PC-9 (cell line): ENCODE data around the gene INTS1. TPM values are rescaled to one million over a fixed set of nuclear protein-coding genes. Genes with fewer than 3 reads are reported as not detected.

ENCODE experiments used
- BruUV-seq: library from RNA; stranded (reverse); fragments of 400-500 nt; replicated peaks from 2 replicates; lab custom pipeline; 2021; lab: Mats Ljungman, UMichigan
- CTCF ChIA-PET: fragments of 300-600 bp; sonication (Branson Sonifier 250); formaldehyde crosslinking; loops from one replicate; lab custom pipeline; 2022; ENCODE audit warnings: antibody characterized with exemption; lab: Charles Lee
- POLR2A ChIA-PET: fragments of 300-600 bp; sonication (Branson Sonifier 250); formaldehyde crosslinking; loops from one replicate; lab custom pipeline; 2022; ENCODE audit warnings: antibody characterized with exemption; ENCODE audit not compliant: unreplicated experiment; lab: Charles Lee
- DNase-seq, 2 experiments: peaks; one replicate each; pipeline versions ENCODE4 v3.0.0 to v3.0.0-alpha.2; 2015 to 2022; ENCODE audit warnings: mixed read lengths in 1 of 2
- H2AFZ ChIP-seq: fragments of 200-600 bp; sonication (generic); 2 replicates; pipeline ENCODE4 v1.8.1; 2017; ENCODE audit warnings: antibody characterized with exemption
- H3F3A ChIP-seq: fragments of 200-600 bp; sonication (generic); 2 replicates; pipeline ENCODE4 v1.8.1; 2017; ENCODE audit warnings: antibody characterized with exemption, mild to moderate bottlenecking, low read depth; ENCODE audit not compliant: insufficient read depth
- H3K27ac ChIP-seq: fragments of 200-600 bp; sonication (generic); 2 replicates; pipeline ENCODE4 v1.6.1; 2016; ENCODE audit warnings: mixed run types
- H3K27me3 ChIP-seq: fragments of 200-600 bp; sonication (generic); 2 replicates; pipeline ENCODE4 v1.6.1; 2016; ENCODE audit warnings: low read depth, mixed run types; ENCODE audit not compliant: insufficient read depth
- H3K36me3 ChIP-seq: fragments of 200-600 bp; sonication (generic); 2 replicates; pipeline ENCODE4 v1.6.1; 2016; ENCODE audit warnings: low read depth, mixed run types
- H3K4me1 ChIP-seq: fragments of 200-600 bp; sonication (generic); replicated peaks from 2 replicates; pipeline ENCODE4 v1.6.1; 2016; ENCODE audit warnings: mixed run types; ENCODE audit not compliant: insufficient read depth
- H3K4me2 ChIP-seq: fragments of 200-600 bp; sonication (generic); 2 replicates; pipeline ENCODE4 v1.6.1; 2017; ENCODE audit warnings: mixed run types
- H3K4me3 ChIP-seq: fragments of 200-600 bp; sonication (generic); 2 replicates; pipeline ENCODE4 v1.6.1; 2016; ENCODE audit warnings: mixed run types
- H3K79me2 ChIP-seq: fragments of 200-600 bp; sonication (generic); 2 replicates; pipeline ENCODE4 v1.6.1; 2017; ENCODE audit warnings: low read depth, mixed run types
- H3K9me2 ChIP-seq: fragments of 200-600 bp; sonication (generic); 2 replicates; pipeline ENCODE4 v1.8.1; 2017; ENCODE audit warnings: mild to moderate bottlenecking; ENCODE audit not compliant: insufficient read depth
- H3K9me3 ChIP-seq: fragments of 200-600 bp; sonication (generic); 2 replicates; pipeline ENCODE4 v1.8.1; 2016; ENCODE audit warnings: low read depth; ENCODE audit not compliant: insufficient read depth
- H4K20me1 ChIP-seq: fragments of 200-600 bp; sonication (generic); 2 replicates; pipeline ENCODE4 v1.8.1; 2017; ENCODE audit not compliant: insufficient read depth
- EZH2 ChIP-seq: fragments of 200-600 bp; sonication (generic); IDR thresholded peaks from 2 replicates; pipeline ENCODE4 v1.8.0; 2017; ENCODE audit warnings: antibody characterized with exemption, low read depth
- intact Hi-C: fragments of 100-400 bp; cut with micrococcal nuclease; formaldehyde crosslinking; loops from one replicate; pipeline ENCODE4 v1.10.0; 2022; ENCODE audit not compliant: unreplicated experiment
- total RNA-seq: library from RNA; stranded (reverse); gene quantifications from 2 replicates; pipeline ENCODE4 v1.2.3, GENCODE V29; 2021
- TF ChIP-seq, protein P1 (sequence below): fragments of 200-600 bp; sonication (generic); conservative IDR thresholded peaks from 2 replicates; pipeline ENCODE4 v1.6.1; 2017; ENCODE audit warnings: mixed run types, antibody characterized with exemption, mild to moderate bottlenecking, moderate library complexity

Gene INTS1
- total RNA-seq, 1 experiment from 2014 or later: 124 TPM

DNA sequence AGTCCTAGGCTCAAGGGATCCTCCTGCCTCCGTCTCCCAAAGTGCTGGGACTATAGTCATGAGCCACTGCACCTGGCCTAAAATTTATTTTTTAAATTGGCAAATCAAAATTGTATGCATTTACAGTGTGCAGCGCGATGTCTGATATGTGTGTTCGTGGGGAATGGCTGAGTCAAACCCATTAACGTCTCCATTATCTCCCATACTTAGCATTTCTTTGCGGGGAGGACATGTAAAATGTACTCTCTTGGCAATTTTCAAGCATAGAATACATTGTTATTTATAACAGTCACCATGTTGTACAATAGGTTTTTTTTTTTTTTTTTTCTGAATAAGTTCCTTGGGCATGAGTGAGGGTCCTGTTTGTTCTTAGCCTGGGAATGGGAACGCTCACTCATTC lies 48.0 kb upstream of the INTS1 start:
- H3K79me2 ChIP-seq: peaks cover 16% of the 10 kb centered on the region
- peaks cover 24% of the 10 kb centered on the region for H3K4me1 ChIP-seq
- TF ChIP-seq, protein P1, sequence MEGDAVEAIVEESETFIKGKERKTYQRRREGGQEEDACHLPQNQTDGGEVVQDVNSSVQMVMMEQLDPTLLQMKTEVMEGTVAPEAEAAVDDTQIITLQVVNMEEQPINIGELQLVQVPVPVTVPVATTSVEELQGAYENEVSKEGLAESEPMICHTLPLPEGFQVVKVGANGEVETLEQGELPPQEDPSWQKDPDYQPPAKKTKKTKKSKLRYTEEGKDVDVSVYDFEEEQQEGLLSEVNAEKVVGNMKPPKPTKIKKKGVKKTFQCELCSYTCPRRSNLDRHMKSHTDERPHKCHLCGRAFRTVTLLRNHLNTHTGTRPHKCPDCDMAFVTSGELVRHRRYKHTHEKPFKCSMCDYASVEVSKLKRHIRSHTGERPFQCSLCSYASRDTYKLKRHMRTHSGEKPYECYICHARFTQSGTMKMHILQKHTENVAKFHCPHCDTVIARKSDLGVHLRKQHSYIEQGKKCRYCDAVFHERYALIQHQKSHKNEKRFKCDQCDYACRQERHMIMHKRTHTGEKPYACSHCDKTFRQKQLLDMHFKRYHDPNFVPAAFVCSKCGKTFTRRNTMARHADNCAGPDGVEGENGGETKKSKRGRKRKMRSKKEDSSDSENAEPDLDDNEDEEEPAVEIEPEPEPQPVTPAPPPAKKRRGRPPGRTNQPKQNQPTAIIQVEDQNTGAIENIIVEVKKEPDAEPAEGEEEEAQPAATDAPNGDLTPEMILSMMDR: no peak
- TF ChIP-seq EZH2: no peak
- no peak overlapping the region for H3K4me2 ChIP-seq
- DNase-seq: no peak
- ChIA-PET CTCF (no interaction called here), POLR2A (interaction anchor here (0.7 kb wide), 1 partner anchor 47 kb away, joined by 3 read pairs; no protein-coding TSS in a partner anchor)
- H3K4me3 ChIP-seq: no peak overlapping the region
- no peaks in the 10 kb centered on the region for H3K9me3 ChIP-seq
- H4K20me1 ChIP-seq: peaks cover 21% of the 10 kb centered on the region
- no peaks in the 10 kb centered on the region for H3K9me2 ChIP-seq
- no TSS peak for BruUV-seq
- intact Hi-C loops: no loop called here
- peaks cover 16% of the 10 kb centered on the region; the same call in 1 of the 2 replicates for H3F3A ChIP-seq
- no peak overlapping the region for H3K27ac ChIP-seq
- no peaks in the 10 kb centered on the region; the same call in 1 of the 2 replicates for H3K36me3 ChIP-seq
- no peak overlapping the region for H2AFZ ChIP-seq
- no peaks in the 10 kb centered on the region for H3K27me3 ChIP-seq

DNA sequence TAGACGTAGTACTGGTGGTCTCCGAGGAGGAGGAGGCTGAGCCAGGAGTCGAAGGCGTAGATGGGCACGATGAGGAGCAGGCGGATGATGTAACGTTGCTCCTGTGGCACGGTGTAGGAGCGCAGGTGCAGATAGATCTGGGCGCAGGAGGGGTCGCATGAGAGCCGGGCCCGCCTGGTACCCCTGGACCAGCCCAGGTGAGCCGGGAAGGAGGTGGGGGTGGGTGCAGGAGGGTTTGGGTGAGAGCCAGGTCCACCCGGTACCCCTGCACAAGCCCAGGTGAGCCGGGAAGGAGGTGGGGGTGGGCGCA lies 46.6 kb upstream of the INTS1 start:
- Histone ChIP-seq H3K9me2 (no peaks in the 10 kb centered on the region), H3K4me3 (no peak overlapping the region), H3K36me3 (no peaks in the 10 kb centered on the region; the same call in 1 of the 2 replicates), H3K27me3 (no peaks in the 10 kb centered on the region), H3K4me1 (peaks cover 14% of the 10 kb centered on the region), H3K79me2 (peaks cover 16% of the 10 kb centered on the region), H3K9me3 (no peaks in the 10 kb centered on the region), H3F3A (peaks cover 12% of the 10 kb centered on the region; the same call in 1 of the 2 replicates), H2AFZ (no peak overlapping the region), H4K20me1 (peaks cover 21% of the 10 kb centered on the region), H3K4me2 (no peak overlapping the region), H3K27ac (no peak overlapping the region)
- POLR2A ChIA-PET: interaction anchor here (0.8 kb wide), 1 partner anchor 16 kb away, joined by 4 read pairs; no protein-coding TSS in a partner anchor
- BruUV-seq: no TSS peak
- no peak for DNase-seq
- no peak for TF ChIP-seq EZH2
- TF ChIP-seq, protein P1: no peak
- CTCF ChIA-PET: no interaction called here
- intact Hi-C loops: no loop called here

DNA sequence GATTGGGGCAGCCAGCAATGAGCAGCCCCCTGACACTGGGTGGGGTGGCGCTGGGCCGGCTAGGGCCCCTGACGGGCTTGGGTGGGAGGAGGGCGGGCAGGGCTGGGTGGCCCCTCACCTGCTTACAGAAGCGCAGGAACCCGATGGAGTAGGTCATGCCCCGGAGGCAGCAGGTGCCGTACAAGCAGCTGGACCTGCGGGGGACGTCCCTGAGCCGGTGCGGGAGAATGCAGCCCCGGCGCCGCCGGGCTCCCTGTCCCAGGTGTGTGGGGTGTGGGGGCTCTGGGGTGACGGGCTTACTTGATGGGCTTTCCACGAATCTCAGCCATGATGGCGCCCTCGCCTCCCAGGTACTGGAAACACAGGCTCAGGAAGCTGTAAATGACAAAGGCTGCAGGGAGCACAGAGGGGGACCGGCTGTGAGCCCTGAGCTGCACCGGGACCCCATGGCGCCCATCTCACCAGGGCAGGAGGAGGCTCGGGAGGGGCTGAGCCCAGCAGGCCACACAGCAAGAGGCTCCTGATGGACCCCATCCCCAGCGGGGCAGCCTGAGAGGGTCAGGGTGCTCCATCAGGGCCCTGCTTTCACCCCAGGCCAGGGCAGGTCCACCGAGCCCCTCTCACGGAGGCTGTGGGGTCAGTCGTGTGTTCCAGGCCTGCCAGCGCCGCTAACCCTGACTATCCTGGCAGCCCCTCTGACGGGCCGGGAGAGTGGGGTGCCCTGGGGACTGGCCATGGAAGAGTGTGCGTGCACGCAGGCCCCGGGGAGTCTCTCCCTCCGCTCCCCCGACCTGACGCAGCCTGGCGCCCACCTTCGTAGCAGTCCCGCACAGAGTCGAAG lies 46.0 kb upstream of the INTS1 start:
- peaks cover 21% of the 10 kb centered on the region for H4K20me1 ChIP-seq
- H3K36me3 ChIP-seq: no peaks in the 10 kb centered on the region; the same call in 1 of the 2 replicates
- peaks cover 11% of the 10 kb centered on the region for H3K4me1 ChIP-seq
- no peaks in the 10 kb centered on the region for H3K9me2 ChIP-seq
- H3K27ac ChIP-seq: no peak overlapping the region
- H3K79me2 ChIP-seq: peaks cover 16% of the 10 kb centered on the region
- BruUV-seq: no TSS peak
- POLR2A ChIA-PET: interaction anchor here (0.8 kb wide), 1 partner anchor 15 kb away, joined by 4 read pairs; no protein-coding TSS in a partner anchor
- H2AFZ ChIP-seq: no peak overlapping the region
- H3K4me2 ChIP-seq: no peak overlapping the region
- intact Hi-C loops: no loop called here
- DNase-seq: no peak
- peaks cover 8% of the 10 kb centered on the region; the same call in 1 of the 2 replicates for H3F3A ChIP-seq
- no peak overlapping the region for H3K4me3 ChIP-seq
- CTCF ChIA-PET: no interaction called here
- H3K9me3 ChIP-seq: no peaks in the 10 kb centered on the region
- H3K27me3 ChIP-seq: no peaks in the 10 kb centered on the region
- TF ChIP-seq, protein P1: no peak
- no peak for TF ChIP-seq EZH2
